ENCODE results near the gene RTKN.
"Not testable (repeated sequence)": the region's sequence is repeated elsewhere in the genome, so short reads cannot be mapped to it uniquely, and the experiment has no call there.

Gene RTKN

DNA sequence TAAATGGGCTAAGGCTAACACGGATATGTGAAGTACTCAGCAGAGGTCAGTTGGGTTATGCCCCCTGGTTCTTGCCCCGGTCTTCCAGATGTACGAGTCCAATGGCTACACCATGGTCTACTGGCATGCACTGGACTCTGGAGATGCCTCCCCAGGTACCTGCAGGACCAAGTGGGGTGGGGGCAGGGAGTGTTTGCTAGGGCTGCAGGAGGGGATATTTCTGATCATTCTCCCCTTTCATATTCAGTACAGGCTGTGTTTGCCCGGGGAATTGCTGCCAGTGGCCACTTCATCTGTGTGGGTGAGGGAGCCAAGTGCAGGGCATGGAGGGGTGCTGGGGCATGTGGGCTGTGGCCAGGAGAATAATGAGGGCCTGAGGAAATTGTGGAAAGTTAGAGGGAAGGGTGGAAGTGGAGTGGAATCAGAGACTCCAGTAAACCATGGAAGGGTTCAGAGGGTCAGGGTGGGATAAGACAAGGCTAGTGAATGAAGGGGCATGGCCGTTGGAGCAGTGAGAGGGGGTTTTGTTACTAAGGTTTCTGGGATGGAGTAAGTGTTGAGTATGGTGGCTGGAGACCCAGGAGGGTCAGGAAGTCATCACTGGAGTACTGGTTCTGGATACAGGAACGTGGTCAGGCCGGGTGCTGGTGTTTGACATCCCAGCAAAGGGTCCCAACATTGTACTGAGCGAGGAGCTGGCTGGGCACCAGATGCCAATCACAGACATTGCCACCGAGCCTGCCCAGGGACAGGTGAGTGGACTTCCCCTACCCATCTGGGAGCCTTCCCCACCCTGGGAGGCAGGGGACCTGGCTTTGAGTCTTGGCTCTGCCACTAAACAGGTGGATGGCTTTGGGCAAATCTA lies 18.3 kb downstream of the RTKN start:
- no peaks in the 10 kb centered on the region for H3K9me3 Mint-ChIP-seq
- intact Hi-C loops (cut with micrococcal nuclease): no loop called here
- peaks cover 39% of the 10 kb centered on the region for H3K36me3 Mint-ChIP-seq (ENCODE audit: low read depth)
- H3K27me3 Mint-ChIP-seq: peaks cover 7% of the 10 kb centered on the region
- H3K4me3 Mint-ChIP-seq: no peak overlapping the region
- peaks cover 34% of the 10 kb centered on the region for H3K4me1 Mint-ChIP-seq (ENCODE audit: low read depth)
- H3K27ac Mint-ChIP-seq: no peak overlapping the region

DNA sequence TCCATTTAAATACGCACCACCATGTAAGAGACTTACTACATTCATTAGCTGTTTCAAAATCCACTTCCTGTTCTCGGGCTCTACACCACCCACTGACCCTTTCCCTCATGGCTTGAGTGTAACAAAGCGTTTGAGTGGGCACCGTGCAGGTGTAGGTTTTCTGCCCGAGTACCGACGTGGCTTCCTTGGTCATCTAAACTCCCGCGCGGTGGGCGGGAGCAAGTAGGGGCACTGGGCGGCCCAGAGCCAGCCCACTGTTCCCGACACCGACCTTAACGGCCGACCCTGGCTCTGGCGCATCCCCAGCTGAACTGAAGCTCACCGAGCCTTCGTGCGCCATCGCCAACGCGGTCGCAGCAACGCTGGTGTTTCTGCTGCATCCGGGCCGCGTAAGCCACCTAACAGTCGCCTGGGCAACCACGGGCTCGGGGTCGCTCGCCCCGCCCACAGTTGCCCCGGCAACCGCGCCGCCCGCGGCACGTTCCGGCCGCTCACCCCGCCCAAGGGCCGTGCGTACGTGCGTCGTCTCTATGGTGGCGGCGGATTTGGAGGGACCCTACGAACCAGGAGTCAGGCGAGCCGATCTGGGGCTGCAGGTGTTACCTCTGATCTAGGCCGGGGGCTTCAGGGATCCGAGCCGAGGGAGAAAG lies 20.4 kb downstream of the RTKN start, which contains the start of the genes C2orf81 and WDR54:
Gene C2orf81, minus strand, starts transcription at position 399 of the 650 bp plus-strand sequence. Its CDS starts 59 bp downstream, at position 340.
Gene WDR54, plus strand, starts transcription at position 510 of the 650 bp plus-strand sequence. CDS start 424 bp downstream, outside the sequence.
- H3K9me3 Mint-ChIP-seq: no peaks in the 10 kb centered on the region
- intact Hi-C loops (cut with micrococcal nuclease): loop anchor here (1.0 kb wide), 2 partner anchors 33 to 62 kb away; partner anchors contain the start of gene TTC31
- H3K36me3 Mint-ChIP-seq (ENCODE audit: low read depth): peaks cover 27% of the 10 kb centered on the region
- peak within 1 kb of the TSS; percentile 99 for H3K4me3 Mint-ChIP-seq
- H3K27ac Mint-ChIP-seq: peak within 1 kb of the TSS; percentile 71
- H3K27me3 Mint-ChIP-seq: peaks cover 11% of the 10 kb centered on the region
- peaks cover 41% of the 10 kb centered on the region for H3K4me1 Mint-ChIP-seq (ENCODE audit: low read depth)

DNA sequence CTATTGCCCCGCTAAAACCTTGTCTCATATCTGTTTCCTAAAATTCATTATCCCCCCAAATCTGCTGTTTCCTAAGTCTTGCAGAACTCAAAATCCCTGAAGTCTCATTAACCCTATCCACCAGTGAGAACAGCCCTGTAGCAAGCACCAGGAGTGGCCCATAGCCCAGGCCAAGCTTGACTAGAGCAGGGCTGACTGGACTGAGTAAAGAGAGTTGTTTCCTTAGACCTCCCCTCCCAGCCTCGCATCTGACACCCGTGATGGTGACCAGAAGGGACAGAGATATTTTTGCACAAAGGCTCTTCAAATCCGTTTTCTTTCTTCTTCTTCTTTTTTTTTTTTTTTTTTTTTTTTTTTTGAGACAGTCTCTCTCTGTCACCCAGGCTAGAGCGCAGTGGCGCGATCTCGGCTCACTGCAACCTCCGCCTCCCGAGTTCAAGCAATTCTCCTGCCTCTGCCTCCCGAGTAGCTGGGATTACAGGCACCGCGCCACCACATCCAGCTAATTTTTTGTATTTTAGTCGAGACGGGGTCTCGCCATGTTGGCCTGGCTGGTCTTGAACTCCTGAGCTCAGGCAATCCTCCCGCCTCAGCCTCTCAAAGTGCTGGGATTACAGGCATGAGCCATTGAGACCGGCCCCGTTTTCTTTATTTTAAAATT lies 21.2 kb downstream of the RTKN start:
- peaks cover 49% of the 10 kb centered on the region for H3K4me1 Mint-ChIP-seq (ENCODE audit: low read depth)
- peak overlapping the region; percentile 99 for H3K4me3 Mint-ChIP-seq
- H3K36me3 Mint-ChIP-seq (ENCODE audit: low read depth): peaks cover 20% of the 10 kb centered on the region
- H3K27me3 Mint-ChIP-seq: peaks cover 17% of the 10 kb centered on the region
- H3K27ac Mint-ChIP-seq: peak overlapping the region; percentile 71
- H3K9me3 Mint-ChIP-seq: not testable (repeated sequence)
- intact Hi-C loops (cut with micrococcal nuclease): loop anchor here (1.0 kb wide), 2 partner anchors 34 to 63 kb away; partner anchors contain the start of gene TTC31

DNA sequence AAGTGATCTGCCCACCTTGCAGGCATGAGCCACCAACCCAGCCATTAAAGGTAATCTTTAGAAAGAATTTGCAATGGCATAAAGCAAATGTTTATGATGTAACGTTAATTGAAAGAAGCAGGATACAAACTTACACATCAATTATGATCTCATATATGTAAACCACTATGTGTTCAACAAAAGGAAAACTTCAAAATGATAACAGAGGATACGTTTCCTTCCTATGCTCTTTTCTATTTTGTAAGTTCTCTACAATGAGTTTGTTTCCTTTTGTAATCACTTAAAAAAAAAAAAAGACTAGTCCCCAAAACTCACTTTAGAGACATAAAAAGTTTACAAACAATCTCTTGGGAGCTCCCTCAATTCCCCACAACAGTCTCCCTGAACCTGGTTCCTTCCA lies 21.7 kb downstream of the RTKN start:
- peak overlapping the region; percentile 65 for H3K27ac Mint-ChIP-seq
- H3K4me1 Mint-ChIP-seq (ENCODE audit: low read depth): peaks cover 54% of the 10 kb centered on the region
- H3K36me3 Mint-ChIP-seq (ENCODE audit: low read depth): peaks cover 14% of the 10 kb centered on the region
- peak overlapping the region; percentile 4 for H3K4me3 Mint-ChIP-seq
- peaks cover 22% of the 10 kb centered on the region for H3K27me3 Mint-ChIP-seq
- no peaks in the 10 kb centered on the region for H3K9me3 Mint-ChIP-seq
- intact Hi-C loops (cut with micrococcal nuclease): no loop called here

DNA sequence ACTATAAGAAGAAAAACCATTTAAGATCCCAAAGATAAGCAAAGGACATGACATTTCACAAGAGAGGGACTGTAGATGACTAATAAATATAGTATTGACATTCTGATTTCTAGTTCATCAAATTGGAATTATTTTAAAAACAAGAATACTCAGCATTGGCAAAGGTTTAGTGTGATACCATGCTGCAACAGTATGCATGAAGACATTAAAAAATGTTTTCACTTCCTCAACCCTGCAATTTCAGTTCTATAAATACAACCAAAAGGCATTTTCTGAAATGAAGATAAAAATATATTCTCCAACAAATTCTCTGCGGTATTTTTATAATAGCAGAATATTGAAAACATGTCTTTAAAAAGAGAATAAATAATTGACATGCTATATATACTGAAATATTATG lies 22.4 kb downstream of the RTKN start:
- intact Hi-C loops (cut with micrococcal nuclease): no loop called here
- no peak overlapping the region for H3K4me3 Mint-ChIP-seq
- peaks cover 27% of the 10 kb centered on the region for H3K27me3 Mint-ChIP-seq
- peak overlapping the region; percentile 48 for H3K27ac Mint-ChIP-seq
- no peaks in the 10 kb centered on the region for H3K9me3 Mint-ChIP-seq
- peaks cover 60% of the 10 kb centered on the region for H3K4me1 Mint-ChIP-seq (ENCODE audit: low read depth)
- H3K36me3 Mint-ChIP-seq (ENCODE audit: low read depth): peaks cover 11% of the 10 kb centered on the region

DNA sequence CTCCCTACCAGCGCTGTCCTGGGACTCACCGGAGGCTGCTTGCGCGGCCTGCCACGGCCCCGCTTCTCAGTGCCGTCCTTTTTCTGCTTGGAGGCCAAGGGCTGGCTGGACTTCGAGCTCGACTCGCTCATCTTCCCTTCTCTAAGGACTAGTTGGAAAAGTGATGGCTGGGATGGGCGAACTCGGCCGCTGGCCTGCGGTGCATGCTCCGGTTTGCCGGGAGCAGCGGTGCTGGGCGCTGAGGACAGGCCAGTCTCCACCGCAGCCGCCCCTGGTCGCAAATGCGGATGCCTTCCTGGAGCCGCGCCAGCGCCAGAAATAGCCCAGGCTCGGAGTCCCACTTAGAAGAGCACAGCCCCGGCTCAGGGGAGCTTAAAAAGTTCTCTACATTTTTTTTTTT lies 23.4 kb downstream of the RTKN start:
- intact Hi-C loops (cut with micrococcal nuclease): no loop called here
- peaks cover 11% of the 10 kb centered on the region for H3K36me3 Mint-ChIP-seq (ENCODE audit: low read depth)
- H3K27me3 Mint-ChIP-seq: peaks cover 29% of the 10 kb centered on the region
- H3K9me3 Mint-ChIP-seq: no peaks in the 10 kb centered on the region
- H3K4me1 Mint-ChIP-seq (ENCODE audit: low read depth): peaks cover 68% of the 10 kb centered on the region
- no peak overlapping the region for H3K4me3 Mint-ChIP-seq
- peak overlapping the region; percentile 48 for H3K27ac Mint-ChIP-seq

DNA sequence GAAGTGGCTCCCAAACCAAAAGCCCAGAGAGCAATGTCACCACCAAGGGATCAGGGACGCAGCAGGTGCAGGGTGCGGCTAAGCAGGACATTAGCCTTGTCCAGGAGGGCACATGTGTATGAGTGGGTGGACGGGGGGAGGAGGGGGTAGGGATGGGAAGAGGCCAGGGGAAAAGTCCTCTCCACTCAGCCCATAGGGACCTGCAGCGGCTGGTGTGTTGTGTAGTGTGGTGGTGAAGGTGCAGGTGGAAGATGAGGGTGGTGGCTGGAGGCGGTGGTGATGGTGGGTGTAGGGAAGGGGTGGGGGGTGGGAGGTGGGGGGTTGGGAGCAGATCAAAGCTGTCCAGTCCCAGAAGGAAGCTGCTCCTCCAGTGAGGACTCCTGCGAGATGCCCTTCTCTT lies 24.0 kb downstream of the RTKN start:
- Mint-ChIP-seq H3K27ac (peak overlapping the region; percentile 48), H3K27me3 (peaks cover 28% of the 10 kb centered on the region), H3K9me3 (no peaks in the 10 kb centered on the region), H3K4me3 (no peak overlapping the region), H3K4me1 (ENCODE audit: low read depth) (peaks cover 71% of the 10 kb centered on the region), H3K36me3 (ENCODE audit: low read depth) (peaks cover 11% of the 10 kb centered on the region)
- intact Hi-C loops (cut with micrococcal nuclease): no loop called here

DNA sequence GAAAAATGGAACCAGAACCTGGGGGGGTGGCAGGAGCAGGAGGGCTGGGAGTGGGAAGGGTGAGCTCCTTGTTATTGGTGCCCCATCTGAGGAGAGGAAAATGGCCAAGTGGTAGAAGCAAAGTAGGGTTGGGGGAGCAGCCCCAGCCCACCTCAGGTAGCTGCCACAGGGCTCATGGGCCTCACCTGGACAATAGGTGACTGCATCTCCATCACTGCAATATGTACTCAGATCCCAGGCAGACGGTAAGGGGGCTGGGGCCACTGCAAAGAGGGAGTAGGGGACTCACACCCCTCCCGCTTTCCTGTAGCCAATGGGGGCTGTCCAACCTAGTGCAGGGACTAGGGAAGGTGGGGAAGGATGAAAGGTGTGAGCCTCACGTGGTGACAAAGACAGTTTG lies 24.5 kb downstream of the RTKN start:
- no peak overlapping the region for H3K4me3 Mint-ChIP-seq
- H3K27ac Mint-ChIP-seq: peak overlapping the region; percentile 48
- H3K9me3 Mint-ChIP-seq: no peaks in the 10 kb centered on the region
- H3K27me3 Mint-ChIP-seq: peaks cover 24% of the 10 kb centered on the region
- intact Hi-C loops (cut with micrococcal nuclease): no loop called here
- peaks cover 70% of the 10 kb centered on the region for H3K4me1 Mint-ChIP-seq (ENCODE audit: low read depth)
- H3K36me3 Mint-ChIP-seq (ENCODE audit: low read depth): peaks cover 11% of the 10 kb centered on the region

DNA sequence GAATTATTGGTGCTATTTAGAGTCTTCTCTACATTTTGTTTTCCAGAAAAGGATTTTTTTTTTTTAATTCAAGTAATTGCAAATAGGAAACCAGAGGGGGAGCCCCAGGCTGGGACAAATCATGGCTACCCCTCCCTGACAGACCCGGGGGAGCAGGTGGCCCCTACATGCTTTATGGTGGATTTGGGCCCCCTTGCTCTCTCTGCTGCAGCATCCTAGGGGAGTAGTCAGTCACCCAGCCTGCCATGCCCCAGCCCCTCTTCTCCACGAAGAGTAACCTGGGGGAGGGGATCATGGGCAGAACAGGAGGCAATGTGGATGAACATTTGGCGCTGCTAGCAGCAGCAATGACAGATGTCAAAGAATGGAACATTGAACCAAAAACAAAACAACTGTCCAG lies 25.0 kb downstream of the RTKN start:
- H3K36me3 Mint-ChIP-seq (ENCODE audit: low read depth): peaks cover 7% of the 10 kb centered on the region
- H3K4me3 Mint-ChIP-seq: no peak overlapping the region
- intact Hi-C loops (cut with micrococcal nuclease): no loop called here
- no peaks in the 10 kb centered on the region for H3K9me3 Mint-ChIP-seq
- H3K4me1 Mint-ChIP-seq (ENCODE audit: low read depth): peaks cover 66% of the 10 kb centered on the region
- peaks cover 22% of the 10 kb centered on the region for H3K27me3 Mint-ChIP-seq
- no peak overlapping the region for H3K27ac Mint-ChIP-seq

DNA sequence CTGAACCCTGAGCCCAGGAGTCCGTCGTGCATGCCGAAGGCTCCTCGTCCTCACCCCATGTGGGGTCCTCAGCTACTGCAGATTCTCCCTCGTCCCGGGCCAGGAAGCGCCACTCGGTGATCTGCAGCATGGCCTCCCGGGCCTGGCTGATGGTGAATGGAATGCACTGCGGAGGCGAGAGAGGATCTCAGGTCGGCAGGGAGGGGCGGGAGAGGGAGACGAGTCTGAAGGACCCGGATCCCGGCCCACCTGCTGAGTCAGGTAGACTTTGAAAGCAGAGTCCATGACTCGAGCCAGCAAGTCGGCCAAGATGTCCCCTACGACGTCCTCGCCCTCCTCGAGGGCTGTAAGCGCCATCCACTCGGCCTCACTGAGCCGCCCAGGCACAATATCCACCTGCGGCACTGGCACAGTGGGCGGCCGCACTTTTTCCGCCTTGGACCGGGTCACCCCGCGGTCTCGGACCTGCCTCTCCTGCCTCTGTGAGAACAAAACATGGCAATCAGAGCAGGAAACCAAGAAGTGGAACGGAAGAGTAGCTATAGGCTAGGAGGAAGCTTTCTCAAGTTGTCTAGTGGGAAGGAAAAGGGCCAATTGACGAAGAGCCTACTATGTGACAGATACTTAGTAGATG lies 25.9 kb downstream of the RTKN start:
- intact Hi-C loops (cut with micrococcal nuclease): no loop called here
- Mint-ChIP-seq H3K27me3 (peaks cover 23% of the 10 kb centered on the region), H3K27ac (peak overlapping the region; percentile 36), H3K4me1 (ENCODE audit: low read depth) (peaks cover 60% of the 10 kb centered on the region), H3K9me3 (no peaks in the 10 kb centered on the region), H3K4me3 (peak overlapping the region; percentile 70), H3K36me3 (ENCODE audit: low read depth) (no peaks in the 10 kb centered on the region)

DNA sequence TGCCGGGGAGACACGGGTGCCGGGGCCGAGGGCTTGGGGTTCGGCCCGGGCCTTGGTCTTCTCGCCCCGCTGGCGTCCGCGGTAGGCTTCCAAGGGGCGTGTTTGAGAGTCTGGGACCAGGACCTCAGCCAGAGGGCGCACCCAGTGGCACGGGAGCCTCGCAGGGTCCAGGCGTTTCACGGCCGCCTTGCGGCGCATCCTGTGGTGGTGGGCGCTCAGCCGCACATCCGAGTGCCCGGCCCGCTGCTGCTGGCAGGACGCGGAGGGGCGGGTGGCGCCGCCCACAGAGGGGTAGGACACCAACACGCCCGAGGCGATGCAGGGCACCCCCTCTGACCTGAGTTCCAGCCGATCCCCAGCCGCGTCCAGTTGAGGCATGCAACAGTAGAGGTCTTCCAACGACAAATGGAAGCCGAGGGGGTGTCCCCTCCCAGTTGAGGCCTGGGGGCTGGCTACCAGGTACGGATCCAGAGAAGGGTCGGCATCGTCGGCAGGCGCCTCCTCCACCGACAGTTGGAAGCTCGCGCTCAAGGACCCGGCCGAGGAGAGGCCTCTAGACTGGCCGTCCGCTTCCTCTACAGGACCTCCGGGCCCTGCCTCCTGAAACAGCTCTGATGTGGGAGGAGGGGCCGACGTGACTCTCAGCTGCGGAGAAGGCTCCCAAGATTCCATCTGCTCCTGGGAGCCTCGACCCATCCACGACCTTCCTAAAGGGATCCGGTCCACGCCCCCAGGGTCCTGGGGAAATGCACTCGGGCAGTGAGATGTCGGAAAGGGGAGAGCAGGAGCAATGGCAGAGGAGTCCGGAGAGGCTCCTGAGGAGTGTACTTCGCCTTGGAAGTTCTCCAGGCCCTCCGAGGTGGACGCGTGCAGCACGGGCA lies 26.6 kb downstream of the RTKN start:
- H3K27ac Mint-ChIP-seq: peak overlapping the region; percentile 71
- H3K27me3 Mint-ChIP-seq: peaks cover 25% of the 10 kb centered on the region
- peak overlapping the region; percentile 70 for H3K4me3 Mint-ChIP-seq
- intact Hi-C loops (cut with micrococcal nuclease): no loop called here
- H3K9me3 Mint-ChIP-seq: no peaks in the 10 kb centered on the region
- H3K4me1 Mint-ChIP-seq (ENCODE audit: low read depth): peaks cover 53% of the 10 kb centered on the region
- no peaks in the 10 kb centered on the region for H3K36me3 Mint-ChIP-seq (ENCODE audit: low read depth)

DNA sequence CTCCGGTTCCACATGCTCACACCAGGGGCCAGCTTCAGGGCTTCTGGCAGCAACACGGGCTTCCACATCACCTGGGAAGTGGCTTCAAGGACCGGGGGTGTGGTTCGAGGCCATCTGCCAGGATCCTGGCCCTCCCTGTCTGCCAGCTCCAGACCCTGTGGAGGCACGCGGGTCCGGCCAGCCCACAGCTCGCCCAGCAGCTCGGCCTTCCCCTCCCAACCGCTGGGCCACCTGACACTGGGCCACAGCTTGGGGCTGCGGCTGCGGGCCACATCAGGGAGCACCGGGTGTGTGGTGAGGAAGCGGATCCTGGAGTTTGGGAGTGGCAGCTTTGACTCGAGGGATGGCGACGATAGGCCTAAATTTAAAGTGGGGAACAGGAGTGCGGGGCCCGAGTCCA lies 27.3 kb downstream of the RTKN start:
- Mint-ChIP-seq H3K9me3 (no peaks in the 10 kb centered on the region), H3K4me3 (peak overlapping the region; percentile 70), H3K4me1 (ENCODE audit: low read depth) (peaks cover 48% of the 10 kb centered on the region), H3K27me3 (peaks cover 25% of the 10 kb centered on the region), H3K27ac (peak overlapping the region; percentile 71), H3K36me3 (ENCODE audit: low read depth) (no peaks in the 10 kb centered on the region)
- intact Hi-C loops (cut with micrococcal nuclease): no loop called here
